PC-9 (cell line): Measurements from ENCODE around the gene FGF14.

ENCODE experiments used
- EZH2 ChIP-seq: fragments of 200-600 bp; sonication (generic); IDR thresholded peaks from 2 replicates; pipeline ENCODE4 v1.8.0; 2017; ENCODE audit warnings: antibody characterized with exemption, low read depth
- TF ChIP-seq, protein P1 (sequence below): fragments of 200-600 bp; sonication (generic); conservative IDR thresholded peaks from 2 replicates; pipeline ENCODE4 v1.6.1; 2017; ENCODE audit warnings: mixed run types, antibody characterized with exemption, mild to moderate bottlenecking, moderate library complexity

GRCh38 chr13:102235689-102236088 lies 166.2 kb downstream of the FGF14 start:
- TF ChIP-seq, protein P1, sequence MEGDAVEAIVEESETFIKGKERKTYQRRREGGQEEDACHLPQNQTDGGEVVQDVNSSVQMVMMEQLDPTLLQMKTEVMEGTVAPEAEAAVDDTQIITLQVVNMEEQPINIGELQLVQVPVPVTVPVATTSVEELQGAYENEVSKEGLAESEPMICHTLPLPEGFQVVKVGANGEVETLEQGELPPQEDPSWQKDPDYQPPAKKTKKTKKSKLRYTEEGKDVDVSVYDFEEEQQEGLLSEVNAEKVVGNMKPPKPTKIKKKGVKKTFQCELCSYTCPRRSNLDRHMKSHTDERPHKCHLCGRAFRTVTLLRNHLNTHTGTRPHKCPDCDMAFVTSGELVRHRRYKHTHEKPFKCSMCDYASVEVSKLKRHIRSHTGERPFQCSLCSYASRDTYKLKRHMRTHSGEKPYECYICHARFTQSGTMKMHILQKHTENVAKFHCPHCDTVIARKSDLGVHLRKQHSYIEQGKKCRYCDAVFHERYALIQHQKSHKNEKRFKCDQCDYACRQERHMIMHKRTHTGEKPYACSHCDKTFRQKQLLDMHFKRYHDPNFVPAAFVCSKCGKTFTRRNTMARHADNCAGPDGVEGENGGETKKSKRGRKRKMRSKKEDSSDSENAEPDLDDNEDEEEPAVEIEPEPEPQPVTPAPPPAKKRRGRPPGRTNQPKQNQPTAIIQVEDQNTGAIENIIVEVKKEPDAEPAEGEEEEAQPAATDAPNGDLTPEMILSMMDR = no peak
- TF ChIP-seq EZH2 = no peak
